WERI-Rb-1 (cell line): ENCODE measurements around the gene U2SURP.
"Not testable (repeated sequence)": the region's sequence is repeated elsewhere in the genome, so short reads cannot be mapped to it uniquely, and the experiment has no call there.

Source experiments
- DNase-seq: peaks from one replicate; pipeline ENCODE4 v3.0.0-alpha.2; 2020
- H3K27ac ChIP-seq: fragments of 250-450 bp; sonication (Bioruptor Pico); 2 replicates; pipeline ENCODE4 v1.5.1; 2020; ENCODE audit warnings: mild to moderate bottlenecking, moderate library complexity
- H3K27me3 ChIP-seq: fragments of 250-450 bp; sonication (Bioruptor Pico); 2 replicates; pipeline ENCODE4 v1.5.1; 2021; ENCODE audit warnings: mild to moderate bottlenecking, low read depth, moderate library complexity; ENCODE audit not compliant: insufficient read depth, severe bottlenecking
- H3K36me3 ChIP-seq: fragments of 250-450 bp; sonication (Bioruptor Pico); 2 replicates; pipeline ENCODE4 v1.5.1; 2020; ENCODE audit warnings: mild to moderate bottlenecking, moderate library complexity
- H3K4me3 ChIP-seq: 2 replicates; pipeline ENCODE4 v1.5.1; 2011; ENCODE audit warnings: low read depth, mild to moderate bottlenecking, control low read depth, low read length
- H3K9me3 ChIP-seq: fragments of 250-450 bp; sonication (Bioruptor Pico); 2 replicates; pipeline ENCODE4 v1.5.1; 2021; ENCODE audit warnings: mild to moderate bottlenecking, moderate library complexity; ENCODE audit not compliant: severe bottlenecking
- TF ChIP-seq, protein P1 (sequence below): IDR thresholded peaks from 2 replicates; pipeline ENCODE4 v1.5.1; 2011; ENCODE audit warnings: low read depth, mild to moderate bottlenecking, control low read depth, inconsistent platforms, low read length

Gene U2SURP

DNA sequence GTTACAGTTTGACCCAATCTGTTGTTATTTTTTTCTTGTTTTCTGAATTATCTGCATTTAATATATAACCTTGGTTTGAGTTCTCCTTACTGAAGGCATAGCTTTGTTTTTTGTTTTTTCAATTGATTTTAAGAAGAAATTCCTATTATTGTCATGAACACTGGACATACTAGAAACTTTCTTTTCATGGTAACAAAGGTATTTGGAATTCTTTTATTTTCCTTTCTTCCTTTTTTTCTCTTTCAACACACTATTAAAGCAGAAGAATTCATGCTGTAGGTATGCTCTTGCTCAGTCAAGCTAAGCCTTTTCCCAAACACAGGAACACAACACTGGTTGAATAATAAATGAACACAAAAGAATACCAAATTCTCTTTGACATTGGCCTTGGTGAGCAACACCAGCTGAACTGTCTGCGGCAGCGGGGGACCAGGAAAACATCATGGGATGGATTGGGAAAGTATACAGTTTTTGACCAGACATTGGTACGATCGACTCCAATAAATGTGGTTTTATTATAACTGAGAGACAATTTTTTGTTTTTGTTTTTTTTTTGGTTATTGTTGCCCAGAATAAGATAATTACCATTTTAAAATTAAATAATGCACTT, 23.1 kb downstream of the U2SURP start:
- Histone ChIP-seq H3K9me3 (no peaks in the 10 kb centered on the region), H3K36me3 (peaks cover 86% of the 10 kb centered on the region), H3K27ac (no peak overlapping the region), H3K27me3 (no peaks in the 10 kb centered on the region), H3K4me3 (no peak overlapping the region)
- no peak for DNase-seq
- TF ChIP-seq, protein P1, sequence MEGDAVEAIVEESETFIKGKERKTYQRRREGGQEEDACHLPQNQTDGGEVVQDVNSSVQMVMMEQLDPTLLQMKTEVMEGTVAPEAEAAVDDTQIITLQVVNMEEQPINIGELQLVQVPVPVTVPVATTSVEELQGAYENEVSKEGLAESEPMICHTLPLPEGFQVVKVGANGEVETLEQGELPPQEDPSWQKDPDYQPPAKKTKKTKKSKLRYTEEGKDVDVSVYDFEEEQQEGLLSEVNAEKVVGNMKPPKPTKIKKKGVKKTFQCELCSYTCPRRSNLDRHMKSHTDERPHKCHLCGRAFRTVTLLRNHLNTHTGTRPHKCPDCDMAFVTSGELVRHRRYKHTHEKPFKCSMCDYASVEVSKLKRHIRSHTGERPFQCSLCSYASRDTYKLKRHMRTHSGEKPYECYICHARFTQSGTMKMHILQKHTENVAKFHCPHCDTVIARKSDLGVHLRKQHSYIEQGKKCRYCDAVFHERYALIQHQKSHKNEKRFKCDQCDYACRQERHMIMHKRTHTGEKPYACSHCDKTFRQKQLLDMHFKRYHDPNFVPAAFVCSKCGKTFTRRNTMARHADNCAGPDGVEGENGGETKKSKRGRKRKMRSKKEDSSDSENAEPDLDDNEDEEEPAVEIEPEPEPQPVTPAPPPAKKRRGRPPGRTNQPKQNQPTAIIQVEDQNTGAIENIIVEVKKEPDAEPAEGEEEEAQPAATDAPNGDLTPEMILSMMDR: no peak

DNA sequence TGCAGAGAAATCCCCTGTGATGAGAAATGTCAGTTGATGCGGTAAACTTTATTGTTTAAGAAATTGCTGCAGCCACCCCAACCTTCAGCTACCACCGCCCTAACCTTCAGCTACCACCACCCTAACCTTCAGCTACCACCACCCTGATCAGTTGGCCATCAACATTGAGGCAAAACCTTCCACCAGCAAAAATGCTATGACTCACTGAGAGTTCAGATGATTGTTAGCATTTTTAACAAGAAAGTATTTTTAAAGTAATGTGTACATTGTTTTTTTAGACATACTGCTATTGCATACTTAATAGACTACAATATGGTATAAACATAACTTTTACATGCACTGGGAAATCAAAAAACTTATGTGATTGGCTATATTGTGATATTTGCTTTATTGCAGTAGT, 30.0 kb downstream of the U2SURP start:
- H3K9me3 ChIP-seq: no peaks in the 10 kb centered on the region
- H3K27me3 ChIP-seq: no peaks in the 10 kb centered on the region
- no peak overlapping the region for H3K4me3 ChIP-seq
- no peak for DNase-seq
- TF ChIP-seq, protein P1: no peak
- peaks cover 81% of the 10 kb centered on the region for H3K36me3 ChIP-seq
- H3K27ac ChIP-seq: no peak overlapping the region

DNA sequence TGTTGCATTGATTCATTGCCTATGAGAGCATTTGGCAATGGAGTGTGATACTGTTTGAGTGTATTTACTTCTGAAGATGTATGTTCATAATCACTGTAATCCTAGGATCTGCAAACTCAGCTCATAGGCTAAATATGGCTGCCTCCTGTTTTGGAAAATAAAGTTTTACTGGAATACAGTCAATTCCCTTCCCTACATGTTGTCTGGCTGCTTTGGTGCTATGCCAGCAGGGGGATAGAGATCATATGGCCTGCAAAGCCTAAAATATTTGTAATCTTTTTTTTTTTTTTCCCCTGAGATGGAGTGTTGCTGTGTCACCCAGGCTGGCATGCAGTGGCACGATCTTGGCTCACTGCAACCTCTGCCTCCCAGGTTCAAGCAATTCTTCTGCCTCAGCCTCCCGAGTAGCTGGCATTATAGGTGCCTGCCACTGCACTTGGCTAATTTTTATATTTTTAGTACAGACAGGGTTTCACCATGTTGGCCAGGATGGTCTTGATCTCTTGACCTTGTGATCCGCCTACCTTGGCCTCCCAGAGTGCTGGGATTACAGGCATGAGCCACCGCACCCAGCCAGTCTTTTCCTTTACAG, 30.5 kb downstream of the U2SURP start:
- H3K4me3 ChIP-seq, H3K27ac ChIP-seq, H3K27me3 ChIP-seq, H3K9me3 ChIP-seq, DNase-seq: not testable (repeated sequence)
- H3K36me3 ChIP-seq: peaks cover 83% of the 10 kb centered on the region

DNA sequence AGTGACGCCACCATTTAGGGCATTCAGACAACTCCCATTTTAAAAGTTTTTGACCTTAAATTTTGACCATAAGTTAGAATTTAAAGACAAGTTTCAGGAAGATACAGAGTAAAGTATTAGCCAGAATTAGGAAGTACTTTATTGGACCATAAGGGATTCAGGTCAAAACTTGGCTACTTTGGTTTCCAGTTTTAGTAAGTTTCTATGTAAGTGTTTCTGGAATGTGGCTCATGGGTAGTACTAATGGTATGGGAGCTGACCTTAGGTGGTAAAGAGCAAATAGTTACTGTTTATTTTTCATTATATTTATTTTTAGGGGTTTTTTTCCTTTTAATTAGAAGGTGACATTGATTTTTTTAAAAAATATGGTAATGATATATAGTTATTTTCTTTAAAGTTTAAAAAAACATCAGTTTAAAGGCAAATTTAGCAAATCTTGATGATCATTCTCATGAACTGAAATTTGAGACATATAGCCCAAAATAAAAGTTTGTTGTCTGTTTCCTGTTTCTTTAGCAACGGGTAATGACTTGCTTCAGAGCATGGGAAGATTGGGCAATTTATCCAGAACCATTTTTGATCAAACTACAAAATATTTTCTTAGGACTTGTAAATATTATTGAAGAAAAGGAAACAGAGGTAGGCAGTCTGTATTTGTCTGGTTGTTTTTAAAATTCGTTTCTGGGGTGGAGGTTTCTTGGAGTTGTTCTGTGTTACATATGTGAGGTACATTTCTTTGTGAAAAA, 34.3 kb downstream of the U2SURP start:
- Histone ChIP-seq H3K36me3 (peaks cover 80% of the 10 kb centered on the region), H3K27me3 (no peaks in the 10 kb centered on the region), H3K27ac (no peak overlapping the region), H3K4me3 (no peak overlapping the region), H3K9me3 (no peaks in the 10 kb centered on the region)
- TF ChIP-seq, protein P1: no peak
- no peak for DNase-seq

DNA sequence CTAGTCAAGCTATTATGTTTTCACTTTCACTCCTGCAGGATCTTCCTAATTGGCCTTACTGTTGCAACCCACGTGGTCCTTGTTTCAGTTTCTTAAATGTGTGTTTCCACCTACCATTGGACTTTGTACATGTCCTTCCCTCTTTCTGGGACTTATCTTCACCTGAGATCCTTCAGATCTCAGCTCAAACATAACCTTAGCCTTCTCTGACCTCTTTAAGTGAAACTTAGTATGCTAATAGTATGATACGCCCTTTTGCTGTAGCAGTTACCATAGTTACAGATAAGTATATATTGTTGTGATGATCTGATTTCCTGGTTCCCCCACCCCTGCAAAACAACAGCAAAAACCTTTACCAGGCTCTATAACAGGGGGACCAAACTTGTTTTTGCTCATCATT, 35.2 kb downstream of the U2SURP start:
- peaks cover 74% of the 10 kb centered on the region for H3K36me3 ChIP-seq

DNA sequence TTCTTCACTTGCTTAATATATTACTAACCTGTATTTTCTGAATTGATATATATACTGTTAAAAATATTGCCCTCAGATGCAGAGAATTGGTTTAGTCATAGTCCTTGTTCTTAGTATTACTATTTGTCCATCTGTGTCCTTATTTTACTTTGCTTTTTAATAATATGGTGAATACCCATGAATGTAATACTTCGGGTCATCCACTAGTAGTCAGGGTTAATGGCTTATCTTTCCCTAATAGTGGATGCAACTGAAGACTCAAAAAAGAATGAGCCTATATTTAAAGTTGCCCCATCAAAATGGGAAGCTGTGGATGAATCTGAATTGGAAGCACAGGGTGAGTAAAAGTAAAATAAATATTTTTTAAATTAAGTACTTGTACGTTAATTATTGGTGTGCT, 36.5 kb downstream of the U2SURP start:
- no peak overlapping the region for H3K4me3 ChIP-seq
- DNase-seq: no peak
- no peaks in the 10 kb centered on the region for H3K27me3 ChIP-seq
- no peak overlapping the region for H3K27ac ChIP-seq
- H3K36me3 ChIP-seq: peaks cover 81% of the 10 kb centered on the region
- no peaks in the 10 kb centered on the region for H3K9me3 ChIP-seq
- TF ChIP-seq, protein P1: no peak

More for the DNA sequence above, 35.2 kb downstream of the U2SURP start:
- DNase-seq: no peak
- Histone ChIP-seq H3K27ac (no peak overlapping the region), H3K4me3 (no peak overlapping the region), H3K27me3 (no peaks in the 10 kb centered on the region), H3K9me3 (no peaks in the 10 kb centered on the region)
- TF ChIP-seq, protein P1: no peak
